SK-N-SH (cell line): ENCODE measurements around the gene GABARAPL2. TPM values are rescaled to one million over a fixed set of nuclear protein-coding genes. Genes with fewer than 3 reads are reported as not detected.
"Not testable (repeated sequence)": the region's sequence is repeated elsewhere in the genome, so short reads cannot be mapped to it uniquely, and the experiment has no call there.

ENCODE experiments used
- CTCF ChIA-PET: fragments of 300-600, 350-600 bp; formaldehyde crosslinking; extraction: SDS; loops from one replicate; lab custom pipeline; 2021; lab: Yijun Ruan, JAX
- POLR2A ChIA-PET: fragments of 350-600 bp; sonication (Branson Sonifier 250); formaldehyde crosslinking; extraction: SDS; loops from one replicate; lab custom pipeline; 2020; ENCODE audit warnings: antibody characterized with exemption, inconsistent platforms; lab: Yijun Ruan, JAX
- DNase-seq: peaks from one replicate; pipeline ENCODE4 v3.0.0; 2012
- H2AFZ ChIP-seq: fragments of 200-600 bp; sonication (generic); 2 replicates; pipeline ENCODE4 v1.8.1; 2016; ENCODE audit warnings: antibody characterized with exemption, mild to moderate bottlenecking, low read depth
- H3F3A ChIP-seq: fragments of 200-600 bp; sonication (generic); replicated peaks from 2 replicates; pipeline ENCODE3; 2016; ENCODE audit warnings: antibody characterized with exemption, mild to moderate bottlenecking; ENCODE audit not compliant: insufficient read depth
- H3K27ac ChIP-seq, 2 experiments: fragments of 200-500 bp in 1 of 2; fragments of 200-600 bp in 1 of 2; sonication (Bioruptor generic) in 1 of 2; sonication (generic), shearing (Covaris generic) in 1 of 2; 2 replicates each; pipeline versions ENCODE4 v1.5.1 to v1.6.1; 2014 to 2016; ENCODE audit warnings: low read depth in 2 of 2, inconsistent platforms in 1 of 2, low read length in 1 of 2, mild to moderate bottlenecking in 1 of 2, mixed read lengths in 1 of 2
- H3K27me3 ChIP-seq: fragments of 200-600 bp; sonication (generic), shearing (Covaris generic); 2 replicates; pipeline ENCODE4 v1.6.1; 2016; ENCODE audit warnings: mixed run types; ENCODE audit not compliant: insufficient read depth
- H3K36me3 ChIP-seq, 2 experiments: fragments of 200-500 bp in 1 of 2; fragments of 200-600 bp in 1 of 2; sonication (Bioruptor generic) in 1 of 2; sonication (generic) in 1 of 2; replicated peaks in 1 of 2; 2 replicates each; pipeline versions ENCODE3 to v1.5.1; 2014 to 2016; ENCODE audit warnings: low read length in 1 of 2, mild to moderate bottlenecking in 1 of 2; ENCODE audit not compliant: insufficient read depth in 2 of 2, control insufficient read depth in 1 of 2
- H3K4me1 ChIP-seq, 2 experiments: fragments of 200-500 bp in 1 of 2; fragments of 200-600 bp in 1 of 2; sonication (Bioruptor generic) in 1 of 2; sonication (generic), shearing (Covaris generic) in 1 of 2; 2 replicates each; pipeline versions ENCODE4 v1.5.1 to v1.6.1; 2014 to 2016; ENCODE audit warnings: low read depth in 1 of 2, low read length in 1 of 2, mixed run types in 1 of 2; ENCODE audit not compliant: insufficient read depth in 2 of 2, control insufficient read depth in 1 of 2
- H3K4me2 ChIP-seq: fragments of 200-600 bp; sonication (generic), shearing (Covaris generic); 2 replicates; pipeline ENCODE4 v1.6.1; 2017; ENCODE audit warnings: mixed run types
- H3K4me3 ChIP-seq, 2 experiments: fragments of 200-500 bp in 1 of 2; fragments of 200-600 bp in 1 of 2; sonication (Bioruptor generic) in 1 of 2; sonication (generic), shearing (Covaris generic) in 1 of 2; 2 replicates each; pipeline versions ENCODE4 v1.5.1 to v1.8.1; 2014 to 2016; ENCODE audit warnings: low read depth in 2 of 2, inconsistent platforms in 1 of 2, low read length in 1 of 2, mild to moderate bottlenecking in 1 of 2, mixed read lengths in 1 of 2, moderate library complexity in 1 of 2
- H3K79me2 ChIP-seq: fragments of 200-600 bp; sonication (generic); 2 replicates; pipeline ENCODE4 v1.8.1; 2017; ENCODE audit warnings: mild to moderate bottlenecking; ENCODE audit not compliant: insufficient read depth
- H3K9ac ChIP-seq: fragments of 200-600 bp; sonication (generic); 2 replicates; pipeline ENCODE4 v1.6.1; 2017; ENCODE audit warnings: mixed run types
- H3K9me2 ChIP-seq: fragments of 200-600 bp; sonication (generic); 2 replicates; pipeline ENCODE4 v1.6.1; 2017; ENCODE audit warnings: mixed run types
- H3K9me3 ChIP-seq: fragments of 200-600 bp; sonication (generic); 2 replicates; pipeline ENCODE4 v1.6.1; 2017; ENCODE audit warnings: mixed run types, mild to moderate bottlenecking, moderate library complexity
- H4K20me1 ChIP-seq: fragments of 200-600 bp; sonication (generic); 2 replicates; pipeline ENCODE4 v1.6.1; 2017; ENCODE audit warnings: mild to moderate bottlenecking, mixed run types; ENCODE audit not compliant: insufficient read depth
- EZH2phosphoT487 ChIP-seq: fragments of 200-600 bp; sonication (generic); IDR thresholded peaks from 2 replicates; pipeline ENCODE4 v1.6.1; 2017; ENCODE audit warnings: low read depth, mixed run types, mild to moderate bottlenecking, antibody characterized with exemption, moderate library complexity, borderline replicate concordance
- FOSL2 ChIP-seq: IDR thresholded peaks from 2 replicates; pipeline ENCODE4 v1.4.0; 2012; ENCODE audit warnings: low read depth, mild to moderate bottlenecking, moderate library complexity, borderline replicate concordance
- GABPA ChIP-seq: IDR thresholded peaks from 2 replicates; pipeline ENCODE4 v1.4.0; 2012; ENCODE audit warnings: low read depth, mild to moderate bottlenecking
- JUND ChIP-seq: IDR thresholded peaks from 2 replicates; pipeline ENCODE4 v1.4.0; 2012
- MXI1 ChIP-seq: IDR thresholded peaks from 2 replicates; pipeline ENCODE4 v1.6.1; 2012; ENCODE audit warnings: mild to moderate bottlenecking, low read depth, low read length, improper control_type of control experiment
- REST ChIP-seq: IDR thresholded peaks from 2 replicates; pipeline ENCODE4 v1.6.1; 2012; ENCODE audit warnings: mild to moderate bottlenecking, low read depth, low read length, moderate library complexity
- RFX5 ChIP-seq: IDR thresholded peaks from 2 replicates; pipeline ENCODE4 v1.6.1; 2012; ENCODE audit warnings: mild to moderate bottlenecking, improper control_type of control experiment, low read length
- RXRA ChIP-seq: IDR thresholded peaks from 2 replicates; pipeline ENCODE4 v1.4.0; 2012; ENCODE audit warnings: low read depth, mild to moderate bottlenecking, borderline replicate concordance
- TAF1 ChIP-seq: IDR thresholded peaks from 2 replicates; pipeline ENCODE4 v1.6.1; 2012; ENCODE audit warnings: low read depth, mild to moderate bottlenecking, low read length, moderate library complexity, borderline replicate concordance
- TEAD4 ChIP-seq: IDR thresholded peaks from 2 replicates; pipeline ENCODE4 v1.4.0; 2012; ENCODE audit warnings: mild to moderate bottlenecking, borderline replicate concordance; ENCODE audit not compliant: insufficient read depth
- USF1 ChIP-seq: IDR thresholded peaks from 2 replicates; pipeline ENCODE4 v1.4.0; 2012; ENCODE audit warnings: low read depth, borderline replicate concordance
- WGBS: methylation state at CpG from one replicate; pipeline ENCODE4 v1.1.6; 2017; ENCODE audit warnings: low lambda C conversion rate; 5-methylcytosine and 5-hydroxymethylcytosine counted together
- polyA plus RNA-seq, 3 experiments: library from polyadenylated mRNA; depleted of rRNA; stranded (reverse); fragments of >200 nt; gene quantifications; 2 replicates each; pipeline ENCODE4 v1.2.3, GENCODE V29; 2012
- TF ChIP-seq, protein P1 (sequence below): fragments of 150-350 bp; IDR thresholded peaks from 2 replicates; pipeline ENCODE4 v1.6.1; 2016; ENCODE audit warnings: mild to moderate bottlenecking, low read depth, low read length

The GABARAPL2 gene
- polyA plus RNA-seq, 1 of the 3 experiments (the other 2 are of a cell fraction) = 135 TPM

DNA sequence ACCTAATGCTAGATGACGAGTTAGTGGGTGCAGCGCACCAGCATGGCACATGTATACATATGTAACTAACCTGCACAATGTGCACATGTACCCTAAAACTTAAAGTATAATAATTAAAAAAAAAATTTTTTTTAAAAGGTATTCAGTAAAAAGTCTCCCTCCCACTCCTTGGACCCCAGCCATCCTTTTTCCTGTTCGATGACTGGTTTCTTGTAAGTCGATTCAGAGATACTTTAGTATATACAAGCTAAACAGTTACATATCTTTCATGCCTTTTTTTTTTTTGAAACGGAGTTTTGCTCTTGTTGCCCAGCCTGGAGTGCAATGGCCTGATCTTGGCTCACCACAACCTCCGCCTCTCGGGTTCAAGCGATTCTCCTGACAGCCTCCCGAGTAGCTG lies 25.7 kb downstream of the GABARAPL2 start:
- not testable (repeated sequence) for H3K9me3 ChIP-seq, H3K27me3 ChIP-seq, DNase-seq, H3K9me2 ChIP-seq, H3K79me2 ChIP-seq, H4K20me1 ChIP-seq, H2AFZ ChIP-seq, H3K9ac ChIP-seq, H3K4me3 ChIP-seq, H3F3A ChIP-seq, H3K4me2 ChIP-seq, H3K36me3 ChIP-seq
- H3K27ac ChIP-seq = peak overlapping the region in 1 of 2 experiments; percentile 82; a peak in 2 of 4 replicates
- WGBS = 69% methylated on average over 8 of the region's 9 CpGs
- peaks cover 22 to 27% of the 10 kb centered on the region in 2 experiments for H3K4me1 ChIP-seq
- CTCF ChIA-PET = interaction anchor here (1.0 to 1.8 kb wide), 4 partner anchors 12 to 161 kb away, joined by 3 to 7 read pairs (median 4); no protein-coding TSS in a partner anchor
- POLR2A ChIA-PET = interaction anchor here (0.6 kb wide), 1 partner anchor 15 kb away, joined by 3 read pairs; no protein-coding TSS in a partner anchor

DNA sequence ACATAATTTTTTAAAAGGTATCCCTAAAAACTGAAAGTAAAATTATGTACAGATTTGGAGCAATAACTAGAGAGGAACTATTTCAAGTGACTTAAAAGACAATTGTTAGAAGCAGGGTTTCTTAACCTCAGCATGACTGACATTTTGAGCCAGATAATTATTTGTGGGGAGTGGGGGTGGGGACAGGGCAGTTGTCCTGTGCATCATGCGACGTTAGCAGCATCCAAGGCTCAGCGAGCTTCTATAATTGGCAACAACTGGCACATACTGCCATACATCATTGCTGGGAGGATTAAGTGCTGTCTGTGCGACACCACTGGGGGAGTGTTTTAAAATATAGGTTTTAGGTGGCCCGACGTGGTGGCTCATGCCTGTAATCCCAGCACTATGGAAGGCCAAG lies 27.1 kb downstream of the GABARAPL2 start:
- 99% methylated on average over 6 of the region's 6 CpGs for WGBS
- no peak for DNase-seq
- Histone ChIP-seq H3K4me2 (no peak overlapping the region), H3K27ac (no peak overlapping the region), H3K9me2 (no peaks in the 10 kb centered on the region), H3K4me1 (peaks cover 22 to 27% of the 10 kb centered on the region in 2 experiments), H3K79me2 (no peaks in the 10 kb centered on the region), H3K36me3 (peaks cover 9 to 17% of the 10 kb centered on the region in 2 experiments), H3F3A (peaks cover 7% of the 10 kb centered on the region), H3K9me3 (no peaks in the 10 kb centered on the region), H4K20me1 (no peaks in the 10 kb centered on the region), H2AFZ (no peak overlapping the region), H3K27me3 (no peaks in the 10 kb centered on the region), H3K4me3 (no peak overlapping the region), H3K9ac (no peak overlapping the region)
- CTCF ChIA-PET = interaction anchor here (1.3 kb wide), 1 partner anchor 148 kb away, joined by 3 read pairs; no protein-coding TSS in a partner anchor
- TF ChIP-seq TAF1 = no peak
- POLR2A ChIA-PET = interaction anchor here (0.7 kb wide), 1 partner anchor 90 kb away, joined by 3 read pairs; no protein-coding TSS in a partner anchor

DNA sequence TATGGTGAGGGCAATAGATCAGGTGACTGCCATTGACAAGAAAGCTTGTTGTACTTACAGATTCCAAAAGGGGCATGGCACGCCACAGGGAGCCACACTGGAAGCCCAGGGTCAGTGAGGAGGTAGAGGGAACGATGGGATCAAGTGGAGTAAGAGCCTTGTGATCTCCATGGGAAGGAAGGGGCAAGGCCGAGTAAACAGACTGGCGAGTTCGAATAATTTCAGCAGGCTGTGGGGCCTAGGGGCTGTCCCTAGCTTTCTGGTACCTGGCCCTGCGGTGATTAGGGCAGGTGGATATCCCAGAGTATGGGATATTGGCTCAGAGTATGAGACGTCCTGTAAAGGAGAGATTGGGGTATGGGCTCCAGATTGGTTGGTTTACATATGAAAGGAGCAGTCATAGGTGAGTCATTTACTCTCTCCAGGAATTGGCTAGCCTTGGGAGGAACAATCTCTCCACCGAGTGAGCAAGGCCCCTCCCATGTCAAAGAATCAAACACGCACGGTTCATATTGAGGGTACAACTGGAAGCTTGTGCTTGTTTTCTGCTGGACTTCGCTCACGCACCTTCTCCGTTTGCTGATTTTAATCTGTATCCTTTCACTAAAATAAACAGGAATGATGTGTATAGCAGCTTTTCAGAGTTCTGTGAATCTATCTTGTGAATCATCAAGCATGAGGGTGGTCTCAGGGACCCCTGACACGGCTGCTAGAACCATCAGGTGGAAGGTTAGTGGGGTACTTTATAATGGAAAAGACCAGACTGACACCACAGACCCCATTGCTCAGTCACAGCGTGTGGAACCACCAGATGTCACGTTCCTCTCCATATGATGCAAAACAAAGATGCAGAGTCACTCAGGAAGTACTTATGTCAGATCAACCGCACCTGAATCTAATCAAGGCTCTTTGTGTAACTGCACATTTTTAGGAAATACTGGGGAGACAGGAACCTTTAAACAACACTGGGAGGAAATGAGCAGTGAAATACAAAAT lies 27.9 kb downstream of the GABARAPL2 start:
- no peak overlapping the region for H3K9ac ChIP-seq
- H4K20me1 ChIP-seq = no peaks in the 10 kb centered on the region
- H3K4me1 ChIP-seq = peaks cover 22 to 27% of the 10 kb centered on the region in 2 experiments
- ChIA-PET CTCF (interaction anchor here (0.9 to 1.3 kb wide), 2 partner anchors 27 to 149 kb away, joined by 3 read pairs; no protein-coding TSS in a partner anchor), POLR2A (interaction anchor here (0.7 kb wide), 1 partner anchor 91 kb away, joined by 3 read pairs; no protein-coding TSS in a partner anchor)
- H3K27ac ChIP-seq = peak overlapping the region; percentile 58 to 82
- H3F3A ChIP-seq = peaks cover 7% of the 10 kb centered on the region
- no peaks in the 10 kb centered on the region for H3K9me2 ChIP-seq
- WGBS = 63% methylated on average over 16 of the region's 17 CpGs
- no peak overlapping the region for H2AFZ ChIP-seq
- peak; percentile 41 for DNase-seq
- no peak overlapping the region for H3K4me3 ChIP-seq
- no peaks in the 10 kb centered on the region for H3K9me3 ChIP-seq
- no peaks in the 10 kb centered on the region for H3K27me3 ChIP-seq
- no peaks in the 10 kb centered on the region for H3K79me2 ChIP-seq
- peaks cover 9 to 23% of the 10 kb centered on the region in 2 experiments for H3K36me3 ChIP-seq
- no peak overlapping the region for H3K4me2 ChIP-seq
- TF ChIP-seq JUND (no peak; the same call in 1 of the 2 replicates), RFX5 (no peak), FOSL2 (peak; percentile 58; the same call in 1 of the 2 replicates), GABPA (no peak), REST (no peak), EZH2phosphoT487 (no peak), RXRA (no peak), MXI1 (peak; percentile 74), TEAD4 (no peak), USF1 (no peak)
- TF ChIP-seq, protein P1, sequence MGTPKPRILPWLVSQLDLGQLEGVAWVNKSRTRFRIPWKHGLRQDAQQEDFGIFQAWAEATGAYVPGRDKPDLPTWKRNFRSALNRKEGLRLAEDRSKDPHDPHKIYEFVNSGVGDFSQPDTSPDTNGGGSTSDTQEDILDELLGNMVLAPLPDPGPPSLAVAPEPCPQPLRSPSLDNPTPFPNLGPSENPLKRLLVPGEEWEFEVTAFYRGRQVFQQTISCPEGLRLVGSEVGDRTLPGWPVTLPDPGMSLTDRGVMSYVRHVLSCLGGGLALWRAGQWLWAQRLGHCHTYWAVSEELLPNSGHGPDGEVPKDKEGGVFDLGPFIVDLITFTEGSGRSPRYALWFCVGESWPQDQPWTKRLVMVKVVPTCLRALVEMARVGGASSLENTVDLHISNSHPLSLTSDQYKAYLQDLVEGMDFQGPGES = no peak
